Measurements from ENCODE around the gene XPO4.

Gene XPO4

DNA sequence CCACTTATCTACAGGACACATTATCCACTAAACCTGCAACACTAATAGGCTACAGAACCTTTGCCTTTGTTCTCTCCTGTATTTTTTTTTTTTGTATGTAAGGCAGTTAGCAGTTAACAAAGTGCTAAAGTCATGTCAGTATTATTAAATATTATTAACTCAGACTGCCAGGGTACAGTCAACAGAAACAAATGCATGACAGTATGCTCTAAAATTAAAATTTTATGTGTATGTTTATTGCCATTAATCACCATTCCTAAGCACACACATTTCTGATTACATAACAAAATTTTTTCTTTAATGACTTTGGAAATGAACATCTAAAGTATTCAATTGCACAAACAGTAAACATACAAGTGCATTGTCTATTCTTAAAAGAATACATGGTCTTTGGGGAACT lies 41.7 kb downstream of the XPO4 start:
- no peak for TF ChIP-seq SIN3A (IDR thresholded peaks at IDR 0.05; ENCODE audit: borderline replicate concordance, insufficient read depth, low read length)
- no peak for TF ChIP-seq REST (IDR thresholded peaks at IDR 0.05; ENCODE audit: insufficient read depth in 1 of 2, low read depth in 2 of 2, low read length in 2 of 2)
- TF ChIP-seq TAF1 (IDR thresholded peaks at IDR 0.05; ENCODE audit: borderline replicate concordance, insufficient read depth, low read length): no peak
- no peak for TF ChIP-seq FOXP2 (optimal IDR thresholded peaks at IDR 0.05; ENCODE audit: borderline replicate concordance, extremely low read depth, extremely low read length, insufficient read depth)
- no peak for TF ChIP-seq POLR2AphosphoS5 (IDR thresholded peaks at IDR 0.05; ENCODE audit: low read depth, low read length)

DNA sequence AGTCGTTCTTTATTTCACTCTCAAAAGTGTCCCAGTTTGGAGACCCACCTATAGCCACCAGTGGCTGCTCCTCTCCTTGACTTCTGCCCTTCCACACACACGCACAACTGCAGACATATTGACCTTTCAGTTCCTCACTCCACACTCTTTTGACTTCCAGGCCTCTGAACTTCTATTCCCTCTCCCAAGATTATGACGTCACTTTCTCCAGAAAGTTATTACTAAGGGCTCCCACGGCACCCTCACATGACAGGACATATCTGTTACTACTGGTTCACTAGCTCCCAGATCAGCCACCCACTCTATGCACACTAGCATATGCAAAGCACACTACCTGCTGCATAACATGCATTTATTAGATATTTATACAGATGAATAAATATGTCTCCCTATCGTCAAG lies 45.9 kb downstream of the XPO4 start:
- TF ChIP-seq SIN3A (IDR thresholded peaks at IDR 0.05; ENCODE audit: borderline replicate concordance, insufficient read depth, low read length) (no peak), POLR2AphosphoS5 (IDR thresholded peaks at IDR 0.05; ENCODE audit: low read depth, low read length) (no peak), FOXP2 (optimal IDR thresholded peaks at IDR 0.05; ENCODE audit: borderline replicate concordance, extremely low read depth, extremely low read length, insufficient read depth) (no peak), TAF1 (IDR thresholded peaks at IDR 0.05; ENCODE audit: borderline replicate concordance, insufficient read depth, low read length) (no peak), REST (IDR thresholded peaks at IDR 0.05; ENCODE audit: insufficient read depth in 1 of 2, low read depth in 2 of 2, low read length in 2 of 2) (no peak)

- no peak for TF ChIP-seq SIN3A (IDR thresholded peaks at IDR 0.05; ENCODE audit: borderline replicate concordance, insufficient read depth, low read length)
- TF ChIP-seq TAF1 (IDR thresholded peaks at IDR 0.05; ENCODE audit: borderline replicate concordance, insufficient read depth, low read length): no peak
- no peak for TF ChIP-seq REST (IDR thresholded peaks at IDR 0.05; ENCODE audit: insufficient read depth in 1 of 2, low read depth in 2 of 2, low read length in 2 of 2)
- TF ChIP-seq POLR2AphosphoS5 (IDR thresholded peaks at IDR 0.05; ENCODE audit: low read depth, low read length): no peak
- TF ChIP-seq FOXP2 (optimal IDR thresholded peaks at IDR 0.05; ENCODE audit: borderline replicate concordance, extremely low read depth, extremely low read length, insufficient read depth): no peak
Observed at GRCh38 chr13:20851844-20852402, 50.6 kb downstream of the XPO4 start.

DNA sequence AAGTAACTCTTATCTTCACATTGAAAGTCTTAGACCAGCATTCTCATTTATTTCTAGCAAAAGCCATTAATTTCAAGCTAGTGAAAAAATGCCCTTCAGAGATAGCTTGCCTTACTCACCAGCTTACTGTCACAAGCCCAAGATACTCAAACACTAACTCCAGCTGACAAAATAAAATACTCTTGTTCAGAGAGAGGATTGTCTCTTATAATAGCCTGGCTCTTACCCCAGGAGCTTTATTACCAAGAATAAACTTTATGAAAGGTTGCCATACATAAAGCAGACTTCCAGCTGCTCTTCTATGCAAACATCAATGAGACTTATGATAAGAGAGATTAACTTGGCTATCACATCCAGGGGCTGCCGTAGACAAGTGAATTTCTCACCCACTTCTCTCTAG lies 53.6 kb downstream of the XPO4 start:
- no peak for TF ChIP-seq POLR2AphosphoS5 (IDR thresholded peaks at IDR 0.05; ENCODE audit: low read depth, low read length)
- TF ChIP-seq REST (IDR thresholded peaks at IDR 0.05; ENCODE audit: insufficient read depth in 1 of 2, low read depth in 2 of 2, low read length in 2 of 2): no peak
- no peak for TF ChIP-seq TAF1 (IDR thresholded peaks at IDR 0.05; ENCODE audit: borderline replicate concordance, insufficient read depth, low read length)
- TF ChIP-seq SIN3A (IDR thresholded peaks at IDR 0.05; ENCODE audit: borderline replicate concordance, insufficient read depth, low read length): no peak
- TF ChIP-seq FOXP2 (optimal IDR thresholded peaks at IDR 0.05; ENCODE audit: borderline replicate concordance, extremely low read depth, extremely low read length, insufficient read depth): no peak

- TF ChIP-seq FOXP2 (optimal IDR thresholded peaks at IDR 0.05; ENCODE audit: borderline replicate concordance, extremely low read depth, extremely low read length, insufficient read depth) (no peak), TAF1 (IDR thresholded peaks at IDR 0.05; ENCODE audit: borderline replicate concordance, insufficient read depth, low read length) (no peak), POLR2AphosphoS5 (IDR thresholded peaks at IDR 0.05; ENCODE audit: low read depth, low read length) (no peak), SIN3A (IDR thresholded peaks at IDR 0.05; ENCODE audit: borderline replicate concordance, insufficient read depth, low read length) (no peak), REST (IDR thresholded peaks at IDR 0.05; ENCODE audit: insufficient read depth in 1 of 2, low read depth in 2 of 2, low read length in 2 of 2) (no peak)
Observed at GRCh38 chr13:20848203-20848602, 54.3 kb downstream of the XPO4 start.
